Measurements from ENCODE around the gene HEATR5A.
"Not testable (repeated sequence)": the region's sequence is repeated elsewhere in the genome, so short reads cannot be mapped to it uniquely, and the experiment has no call there.

The HEATR5A gene

GRCh38 chr14:31420319-31421111 lies at the start of gene HEATR5A:
Gene HEATR5A, minus strand, starts transcription at chr14:31420550. Its CDS starts 17,575 bp downstream, at chr14:31402975.
- peak within 1 kb of the TSS; percentile 93 for H3K4me3 ChIP-seq (ENCODE audit: low read depth, low read length)
- peak; percentile 97 for DNase-seq (ENCODE audit: low read depth, low spot score)
- peak; percentile 27 for TF ChIP-seq CTCF (IDR thresholded peaks at IDR 0.05; ENCODE audit: low read depth, low read length)
- in situ Hi-C loops (cut with HindIII; ENCODE audit: low sequenced_read_pairs) = no loop called here

- no peak overlapping the region for H3K4me3 ChIP-seq (ENCODE audit: low read depth, low read length)
- in situ Hi-C loops (cut with HindIII; ENCODE audit: low sequenced_read_pairs) = no loop called here
- no peak for TF ChIP-seq CTCF (IDR thresholded peaks at IDR 0.05; ENCODE audit: low read depth, low read length)
- no peak for DNase-seq (ENCODE audit: low read depth, low spot score)
Observed at GRCh38 chr14:31466554-31466953, 46.2 kb upstream of the HEATR5A start.

GRCh38 chr14:31465111-31465510 lies 44.8 kb upstream of the HEATR5A start:
- peak; percentile 16 for DNase-seq (ENCODE audit: low read depth, low spot score)
- in situ Hi-C loops (cut with HindIII; ENCODE audit: low sequenced_read_pairs) = no loop called here
- no peak for TF ChIP-seq CTCF (IDR thresholded peaks at IDR 0.05; ENCODE audit: low read depth, low read length)
- H3K4me3 ChIP-seq (ENCODE audit: low read depth, low read length) = no peak overlapping the region

- DNase-seq (ENCODE audit: low read depth, low spot score); in situ Hi-C loops (cut with HindIII; ENCODE audit: low sequenced_read_pairs); H3K4me3 ChIP-seq (ENCODE audit: low read depth, low read length): not testable (repeated sequence)
Observed at GRCh38 chr14:31462450-31462849, 42.1 kb upstream of the HEATR5A start.

GRCh38 chr14:31461545-31461944 lies 41.2 kb upstream of the HEATR5A start:
- DNase-seq (ENCODE audit: low read depth, low spot score) = no peak
- in situ Hi-C loops (cut with HindIII; ENCODE audit: low sequenced_read_pairs) = no loop called here
- TF ChIP-seq CTCF (IDR thresholded peaks at IDR 0.05; ENCODE audit: low read depth, low read length) = no peak

GRCh38 chr14:31457665-31458659 lies 37.6 kb upstream of the HEATR5A start:
- DNase-seq (ENCODE audit: low read depth, low spot score) = no peak
- in situ Hi-C loops (cut with HindIII; ENCODE audit: low sequenced_read_pairs) = no loop called here
- H3K4me3 ChIP-seq (ENCODE audit: low read depth, low read length) = peak overlapping the region; percentile 22
- TF ChIP-seq CTCF (IDR thresholded peaks at IDR 0.05; ENCODE audit: low read depth, low read length) = no peak

More at GRCh38 chr14:31461545-31461944, 41.2 kb upstream of the HEATR5A start:
- H3K4me3 ChIP-seq (ENCODE audit: low read depth, low read length) = no peak overlapping the region
